Esophagus muscularis mucosa (tissue), 4 donors: Measurements from ENCODE around the gene ZNF516.

Experiments
- EP300 ChIP-seq: sonication (generic); formaldehyde crosslinking; IDR thresholded peaks from one replicate; pipeline ENCODE4 v1.6.1; 2017; ENCODE audit warnings: antibody characterized with exemption
- POLR2A ChIP-seq: fragments of 450-650 bp; IDR thresholded peaks from one replicate; pipeline ENCODE4 v1.6.1; 2017; ENCODE audit warnings: antibody characterized with exemption, moderate library complexity, mild to moderate bottlenecking, low read depth
- POLR2AphosphoS5 ChIP-seq, 2 donors: sonication (generic); formaldehyde crosslinking; IDR thresholded peaks; one replicate each; pipeline ENCODE4 v1.6.1; 2017; ENCODE audit warnings: antibody characterized with exemption in 2 of 2
- TF ChIP-seq, protein P1 (sequence below), 3 experiments: fragments of 200-600 bp in 2 of 3; fragments of 450-650 bp in 1 of 3; sonication (generic) in 2 of 3; IDR thresholded peaks; one replicate each; pipeline ENCODE4 v1.5.1; 2017 to 2019; ENCODE audit warnings: antibody characterized with exemption in 3 of 3, mild to moderate bottlenecking in 2 of 3, moderate library complexity in 1 of 3

GRCh38 chr18:76435316-76435989 lies 59.6 kb downstream of the ZNF516 start:
- TF ChIP-seq, protein P1, sequence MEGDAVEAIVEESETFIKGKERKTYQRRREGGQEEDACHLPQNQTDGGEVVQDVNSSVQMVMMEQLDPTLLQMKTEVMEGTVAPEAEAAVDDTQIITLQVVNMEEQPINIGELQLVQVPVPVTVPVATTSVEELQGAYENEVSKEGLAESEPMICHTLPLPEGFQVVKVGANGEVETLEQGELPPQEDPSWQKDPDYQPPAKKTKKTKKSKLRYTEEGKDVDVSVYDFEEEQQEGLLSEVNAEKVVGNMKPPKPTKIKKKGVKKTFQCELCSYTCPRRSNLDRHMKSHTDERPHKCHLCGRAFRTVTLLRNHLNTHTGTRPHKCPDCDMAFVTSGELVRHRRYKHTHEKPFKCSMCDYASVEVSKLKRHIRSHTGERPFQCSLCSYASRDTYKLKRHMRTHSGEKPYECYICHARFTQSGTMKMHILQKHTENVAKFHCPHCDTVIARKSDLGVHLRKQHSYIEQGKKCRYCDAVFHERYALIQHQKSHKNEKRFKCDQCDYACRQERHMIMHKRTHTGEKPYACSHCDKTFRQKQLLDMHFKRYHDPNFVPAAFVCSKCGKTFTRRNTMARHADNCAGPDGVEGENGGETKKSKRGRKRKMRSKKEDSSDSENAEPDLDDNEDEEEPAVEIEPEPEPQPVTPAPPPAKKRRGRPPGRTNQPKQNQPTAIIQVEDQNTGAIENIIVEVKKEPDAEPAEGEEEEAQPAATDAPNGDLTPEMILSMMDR (IDR thresholded peaks at IDR 0.05): peak in 1 of 3 experiments; percentile 10
- no peak for TF ChIP-seq EP300
- TF ChIP-seq POLR2AphosphoS5 (IDR thresholded peaks at IDR 0.05): no peak
- no peak for TF ChIP-seq POLR2A
